ENCODE measurements around the gene DGAT2.
"Not testable (repeated sequence)": the region's sequence is repeated elsewhere in the genome, so short reads cannot be mapped to it uniquely, and the experiment has no call there.

DGAT2 gene

GRCh38 chr11:75768112-75768908 is at the start of gene DGAT2:
DGAT2 (plus strand) TSS chr11:75768778; CDS start chr11:75768992, 214 bp downstream.
- DNase-seq = peak; percentile 76

- no peak for DNase-seq
Observed at GRCh38 chr11:75719340-75720239, 49.0 kb upstream of the DGAT2 start.

GRCh38 chr11:75720639-75721038 is 47.9 kb upstream of the DGAT2 start:
- DNase-seq = no peak

GRCh38 chr11:75721852-75722668 is 46.5 kb upstream of the DGAT2 start:
- DNase-seq = no peak

GRCh38 chr11:75722669-75723042 is 45.9 kb upstream of the DGAT2 start:
- no peak for DNase-seq

GRCh38 chr11:75725547-75726320 is 42.8 kb upstream of the DGAT2 start:
- DNase-seq = no peak

- no peak for DNase-seq
Observed at GRCh38 chr11:75728992-75729391, 39.6 kb upstream of the DGAT2 start.

- DNase-seq = no peak
Observed at GRCh38 chr11:75731095-75731494, 37.5 kb upstream of the DGAT2 start.

GRCh38 chr11:75733071-75733430 is 35.5 kb upstream of the DGAT2 start:
- DNase-seq = no peak

- no peak for DNase-seq
Observed at GRCh38 chr11:75733431-75734107, 35.0 kb upstream of the DGAT2 start.

- DNase-seq = no peak
Observed at GRCh38 chr11:75734491-75735180, 33.9 kb upstream of the DGAT2 start.

GRCh38 chr11:75735181-75735845 is 33.3 kb upstream of the DGAT2 start:
- no peak for DNase-seq

- DNase-seq = no peak
Observed at GRCh38 chr11:75737314-75737713, 31.3 kb upstream of the DGAT2 start.

- DNase-seq = no peak
Observed at GRCh38 chr11:75740681-75741080, 27.9 kb upstream of the DGAT2 start.

- not testable (repeated sequence) for DNase-seq
Observed at GRCh38 chr11:75743159-75743558, 25.4 kb upstream of the DGAT2 start.

GRCh38 chr11:75743711-75744563 is 24.6 kb upstream of the DGAT2 start:
- DNase-seq = no peak

GRCh38 chr11:75745807-75746206 is 22.8 kb upstream of the DGAT2 start:
- no peak for DNase-seq

GRCh38 chr11:75748729-75749273 is 19.8 kb upstream of the DGAT2 start:
- not testable (repeated sequence) for DNase-seq

GRCh38 chr11:75754933-75755332 is 13.6 kb upstream of the DGAT2 start:
- not testable (repeated sequence) for DNase-seq

Data from NCI-H1417 treated with DMSO at 0.1 percent for 48 hours (cell line).